ENCODE measurements around the gene PGD. TPM values are rescaled to one million over a fixed set of nuclear protein-coding genes. Genes with fewer than 3 reads are reported as not detected.
A peak's percentile ranks its signal among the peaks of the same experiment; 100 is the strongest.
"Not testable (repeated sequence)": the region's sequence is repeated elsewhere in the genome, so short reads cannot be mapped to it uniquely, and the experiment has no call there.

PGD gene
- total RNA-seq, 2 donors from 2014 or later, result 77.1 to 151 TPM

DNA sequence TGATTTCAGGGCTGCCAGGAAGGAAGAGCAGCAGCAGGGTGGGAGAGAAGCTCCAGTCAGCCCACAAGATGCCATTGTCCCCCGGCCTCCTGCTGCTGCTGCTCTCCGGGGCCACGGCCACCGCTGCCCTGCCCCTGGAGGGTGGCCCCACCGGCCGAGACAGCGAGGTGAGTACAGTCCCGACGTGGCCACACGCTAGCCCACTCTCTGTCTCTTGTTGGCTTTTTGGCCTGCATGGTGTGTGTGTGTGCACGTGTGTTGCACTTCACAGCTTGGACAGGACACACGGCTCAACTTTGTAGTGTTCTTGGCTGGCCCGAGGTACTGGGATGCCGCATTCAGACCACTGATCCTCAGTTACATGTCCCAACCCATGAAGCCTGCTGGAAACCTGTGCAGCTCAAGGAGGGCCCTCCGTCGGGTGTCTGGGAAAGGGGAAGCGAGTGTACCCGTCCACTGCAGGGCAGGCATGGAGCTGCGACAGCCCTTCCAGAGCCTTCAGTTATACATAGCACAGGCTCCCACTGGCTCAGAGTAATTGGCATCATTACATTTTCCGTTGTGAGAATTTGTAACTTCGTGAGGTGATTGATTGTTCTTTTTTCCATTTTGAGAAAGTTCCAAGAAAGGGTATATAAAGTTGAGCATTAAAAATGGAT lies 51.4 kb downstream of the PGD start:
- H3K27ac ChIP-seq, result no peak overlapping the region
- 80% methylated on average over 21 of the region's 21 CpGs for WGBS
- TF ChIP-seq, protein P1, sequence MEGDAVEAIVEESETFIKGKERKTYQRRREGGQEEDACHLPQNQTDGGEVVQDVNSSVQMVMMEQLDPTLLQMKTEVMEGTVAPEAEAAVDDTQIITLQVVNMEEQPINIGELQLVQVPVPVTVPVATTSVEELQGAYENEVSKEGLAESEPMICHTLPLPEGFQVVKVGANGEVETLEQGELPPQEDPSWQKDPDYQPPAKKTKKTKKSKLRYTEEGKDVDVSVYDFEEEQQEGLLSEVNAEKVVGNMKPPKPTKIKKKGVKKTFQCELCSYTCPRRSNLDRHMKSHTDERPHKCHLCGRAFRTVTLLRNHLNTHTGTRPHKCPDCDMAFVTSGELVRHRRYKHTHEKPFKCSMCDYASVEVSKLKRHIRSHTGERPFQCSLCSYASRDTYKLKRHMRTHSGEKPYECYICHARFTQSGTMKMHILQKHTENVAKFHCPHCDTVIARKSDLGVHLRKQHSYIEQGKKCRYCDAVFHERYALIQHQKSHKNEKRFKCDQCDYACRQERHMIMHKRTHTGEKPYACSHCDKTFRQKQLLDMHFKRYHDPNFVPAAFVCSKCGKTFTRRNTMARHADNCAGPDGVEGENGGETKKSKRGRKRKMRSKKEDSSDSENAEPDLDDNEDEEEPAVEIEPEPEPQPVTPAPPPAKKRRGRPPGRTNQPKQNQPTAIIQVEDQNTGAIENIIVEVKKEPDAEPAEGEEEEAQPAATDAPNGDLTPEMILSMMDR (IDR thresholded peaks at IDR 0.05), result no peak
- no peak for TF ChIP-seq POLR2AphosphoS5 (IDR thresholded peaks at IDR 0.05)
- no peak for TF ChIP-seq POLR2A (IDR thresholded peaks at IDR 0.05)
- H3K4me3 ChIP-seq, result no peak overlapping the region
- H3K9me3 ChIP-seq, result no peaks in the 10 kb centered on the region
- intact Hi-C loops (cut with DNase I), result no loop called here
- H3K27me3 ChIP-seq (replicated peaks; ENCODE audit: insufficient read depth), result no peaks in the 10 kb centered on the region
- no peaks in the 10 kb centered on the region for H3K36me3 ChIP-seq
- DNase-seq (ENCODE audit: low spot score), result no peak
- no peaks in the 10 kb centered on the region for H3K4me1 ChIP-seq (replicated peaks)

DNA sequence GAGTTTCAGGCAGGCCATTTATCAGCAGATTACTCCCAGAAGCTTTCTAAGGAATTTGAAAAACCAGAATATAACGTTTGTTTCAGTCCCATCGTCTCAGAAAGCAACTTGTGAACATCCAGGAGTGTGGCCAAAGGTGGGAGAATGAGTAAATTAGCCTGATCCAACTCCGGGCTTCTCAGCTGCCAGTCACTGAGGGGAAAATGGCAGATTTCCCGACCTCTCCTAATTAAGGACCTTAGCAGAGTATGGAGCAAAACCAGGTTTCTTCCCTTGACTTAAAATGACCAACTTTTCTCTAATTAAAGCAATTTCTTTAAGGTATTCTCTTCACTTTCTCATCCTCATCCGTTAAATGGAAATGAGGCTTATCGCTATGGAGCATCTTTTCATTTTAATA lies 52.0 kb downstream of the PGD start:
- Histone ChIP-seq H3K9me3 (no peaks in the 10 kb centered on the region), H3K27ac (no peak overlapping the region), H3K4me1 (replicated peaks) (no peaks in the 10 kb centered on the region), H3K4me3 (no peak overlapping the region), H3K36me3 (no peaks in the 10 kb centered on the region), H3K27me3 (replicated peaks; ENCODE audit: insufficient read depth) (no peaks in the 10 kb centered on the region)
- TF ChIP-seq, protein P1 (IDR thresholded peaks at IDR 0.05), result no peak
- no peak for TF ChIP-seq POLR2A (IDR thresholded peaks at IDR 0.05)
- no peak for TF ChIP-seq POLR2AphosphoS5 (IDR thresholded peaks at IDR 0.05)
- no peak for DNase-seq (ENCODE audit: low spot score)
- WGBS, result 43% methylated on average over 6 of the region's 6 CpGs
- intact Hi-C loops (cut with DNase I), result no loop called here

DNA sequence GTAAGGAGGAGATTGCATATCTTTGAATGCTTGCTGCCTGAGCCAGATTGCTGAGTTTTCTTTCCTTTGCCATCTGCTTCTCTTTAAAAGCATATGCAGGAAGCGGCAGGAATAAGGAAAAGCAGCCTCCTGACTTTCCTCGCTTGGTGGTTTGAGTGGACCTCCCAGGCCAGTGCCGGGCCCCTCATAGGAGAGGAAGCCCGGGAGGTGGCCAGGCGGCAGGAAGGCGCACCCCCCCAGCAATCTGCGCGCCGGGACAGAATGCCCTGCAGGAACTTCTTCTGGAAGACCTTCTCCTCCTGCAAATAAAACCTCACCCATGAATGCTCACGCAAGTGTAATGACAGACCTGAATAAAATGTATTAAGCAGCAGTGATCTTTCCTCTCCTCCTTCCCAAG lies 52.4 kb downstream of the PGD start:
- Histone ChIP-seq H3K27me3 (replicated peaks; ENCODE audit: insufficient read depth) (no peaks in the 10 kb centered on the region), H3K36me3 (no peaks in the 10 kb centered on the region), H3K4me1 (replicated peaks) (no peaks in the 10 kb centered on the region), H3K4me3 (no peak overlapping the region), H3K9me3 (no peaks in the 10 kb centered on the region), H3K27ac (no peak overlapping the region)
- intact Hi-C loops (cut with DNase I), result no loop called here
- whole genome bisulfite sequencing, result 7% methylated on average over 10 of the region's 10 CpGs
- TF ChIP-seq POLR2A (IDR thresholded peaks at IDR 0.05) (no peak), POLR2AphosphoS5 (IDR thresholded peaks at IDR 0.05) (no peak)
- TF ChIP-seq, protein P1 (IDR thresholded peaks at IDR 0.05), result no peak
- DNase-seq (ENCODE audit: low spot score), result no peak

- Histone ChIP-seq H3K4me1 (replicated peaks) (no peaks in the 10 kb centered on the region), H3K36me3 (no peaks in the 10 kb centered on the region), H3K27ac (no peak overlapping the region), H3K4me3 (no peak overlapping the region), H3K9me3 (no peaks in the 10 kb centered on the region), H3K27me3 (replicated peaks; ENCODE audit: insufficient read depth) (no peaks in the 10 kb centered on the region)
- 73% methylated on average over 5 of the region's 5 CpGs for WGBS
- intact Hi-C loops (cut with DNase I), result no loop called here
- TF ChIP-seq, protein P1 (IDR thresholded peaks at IDR 0.05), result no peak
- TF ChIP-seq POLR2AphosphoS5 (IDR thresholded peaks at IDR 0.05) (no peak), POLR2A (IDR thresholded peaks at IDR 0.05) (no peak)
- DNase-seq (ENCODE audit: low spot score), result no peak
These were observed 57.2 kb downstream of the PGD start for GRCh38 chr1:10456048-10456447.

DNA sequence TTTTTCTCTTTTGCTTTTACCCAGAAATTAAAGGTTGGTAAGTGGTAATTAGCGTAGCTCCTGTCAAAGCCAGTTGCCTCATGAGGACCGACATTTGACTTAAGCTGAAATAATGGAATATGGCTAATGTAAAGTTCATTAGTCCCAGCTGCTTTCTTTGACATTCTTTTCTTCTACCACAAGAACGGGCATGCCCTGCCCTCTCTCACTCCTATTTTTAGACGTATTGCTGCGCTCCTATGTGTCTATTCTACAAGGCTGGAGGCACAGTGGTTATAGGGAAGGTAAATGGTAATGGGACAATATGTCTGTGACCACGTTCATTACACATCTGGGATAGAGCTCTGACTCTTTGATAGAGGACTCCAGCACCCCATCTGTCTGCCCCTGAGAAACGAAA lies 57.8 kb downstream of the PGD start:
- Histone ChIP-seq H3K4me3 (no peak overlapping the region), H3K9me3 (no peaks in the 10 kb centered on the region), H3K36me3 (no peaks in the 10 kb centered on the region), H3K27me3 (replicated peaks; ENCODE audit: insufficient read depth) (no peaks in the 10 kb centered on the region), H3K4me1 (replicated peaks) (no peaks in the 10 kb centered on the region), H3K27ac (no peak overlapping the region)
- WGBS, result 54% methylated on average over 7 of the region's 7 CpGs
- intact Hi-C loops (cut with DNase I), result no loop called here
- TF ChIP-seq POLR2A (IDR thresholded peaks at IDR 0.05), result no peak
- no peak for TF ChIP-seq POLR2AphosphoS5 (IDR thresholded peaks at IDR 0.05)
- TF ChIP-seq, protein P1 (IDR thresholded peaks at IDR 0.05), result no peak
- DNase-seq (ENCODE audit: low spot score), result no peak

GRCh38 chr1:10457462-10457861 lies 58.6 kb downstream of the PGD start:
- intact Hi-C loops (cut with DNase I); H3K27me3 ChIP-seq (replicated peaks; ENCODE audit: insufficient read depth): not testable (repeated sequence)

More at GRCh38 chr1:10457462-10457861, 58.6 kb downstream of the PGD start:
- not testable (repeated sequence) for H3K4me3 ChIP-seq; DNase-seq (ENCODE audit: low spot score); H3K36me3 ChIP-seq; H3K9me3 ChIP-seq; H3K4me1 ChIP-seq (replicated peaks)
- H3K27ac ChIP-seq, result peak overlapping the region in 1 of 2 donors; percentile 25
- WGBS, result 67% methylated on average over 7 of the region's 7 CpGs

Measured in prostate gland (tissue), 2 donors.